Transverse colon (tissue), 4 donors: ENCODE data around the gene LPO. TPM values are rescaled to one million over a fixed set of nuclear protein-coding genes. Genes with fewer than 3 reads are reported as not detected.

Experiments
- DNase-seq: peaks from one replicate; pipeline ENCODE4 v3.0.0-alpha.2; 2019
- H3K27ac ChIP-seq, 4 donors: fragments of 200-600 bp; sonication (generic); 2 replicates each; pipeline ENCODE4 v1.5.1; 2016 to 2018; ENCODE audit warnings: inconsistent platforms in 4 of 4
- H3K27me3 ChIP-seq: fragments of 200-600 bp; sonication (generic); 2 replicates; pipeline ENCODE4 v1.5.1; 2017; ENCODE audit warnings: inconsistent platforms
- H3K36me3 ChIP-seq, 4 donors: fragments of 200-600 bp; sonication (generic); 2 replicates each; pipeline ENCODE4 v1.5.1; 2017 to 2019; ENCODE audit warnings: inconsistent platforms in 4 of 4
- H3K4me1 ChIP-seq, 4 donors: fragments of 200-600 bp; sonication (generic); 2 replicates each; pipeline ENCODE4 v1.5.1; 2017 to 2020; ENCODE audit warnings: inconsistent platforms in 4 of 4
- H3K4me3 ChIP-seq, 4 donors: fragments of 200-600 bp; sonication (generic); 1 replicate in 1 of 4; 2 replicates in 3 of 4; pipeline versions ENCODE4 v1.5.1 to v1.6.1; 2017 to 2019; ENCODE audit warnings: inconsistent platforms in 4 of 4
- H3K9me3 ChIP-seq, 2 donors: fragments of 200-600 bp; sonication (generic); 2 replicates each; pipeline ENCODE4 v1.5.1; 2017 to 2019; ENCODE audit warnings: inconsistent platforms in 2 of 2
- CTCF ChIP-seq, 5 experiments: fragments of 200-600 bp in 3 of 5; fragments of 450-650 bp in 2 of 5; sonication (generic) in 3 of 5; IDR thresholded peaks; 1 replicate in 2 of 5; 2 replicates in 3 of 5; pipeline ENCODE4 v1.5.1; 2016 to 2017; ENCODE audit warnings: antibody characterized with exemption in 5 of 5, inconsistent platforms in 3 of 5, mild to moderate bottlenecking in 2 of 5, moderate library complexity in 1 of 5
- EP300 ChIP-seq: sonication (generic); formaldehyde crosslinking; IDR thresholded peaks from one replicate; pipeline ENCODE4 v1.6.1; 2017; ENCODE audit warnings: antibody characterized with exemption, low read depth
- POLR2A ChIP-seq: fragments of 450-650 bp; IDR thresholded peaks from one replicate; pipeline ENCODE4 v1.6.1; 2016; ENCODE audit warnings: antibody characterized with exemption, mild to moderate bottlenecking, moderate library complexity
- POLR2AphosphoS5 ChIP-seq, 3 donors: sonication (generic); formaldehyde crosslinking; IDR thresholded peaks; one replicate each; pipeline ENCODE4 v1.6.1; 2016; ENCODE audit warnings: antibody characterized with exemption in 3 of 3
- WGBS, 2 donors: methylation state at CpG; one replicate each; pipeline ENCODE4 v1.1.5; 2018; ENCODE audit warnings: low coverage in 1 of 2; 5-methylcytosine and 5-hydroxymethylcytosine counted together
- in situ Hi-C, 4 donors: fragments of 200-750 bp; cut with MboI; loops; one replicate each; pipeline versions ENCODE4 v1.15.0 to v1.15.1; 2017; ENCODE audit warnings: low sequenced_read_pairs in 3 of 4, low pct_ligation_motif_present in 1 of 4, low pct_unique_long_range_greater_than_20kb in 1 of 4
- intact Hi-C: fragments of 100-400 bp; cut with DNase I; formaldehyde crosslinking; loops from one replicate; pipeline ENCODE4 v1.15.1; 2023; ENCODE audit warnings: low total_unique reads
- total RNA-seq, 4 donors: library from RNA; depleted of rRNA; stranded (reverse); fragments of >200 nt; gene quantifications; one replicate each; pipeline ENCODE4 v1.1.0, GENCODE V29; 2016

Gene LPO
- total RNA-seq, 4 donors from 2014 or later = not detected

- no peak overlapping the region for H3K27ac ChIP-seq
- H3K36me3 ChIP-seq = no peaks in the 10 kb centered on the region
- no peak for DNase-seq
- no peaks in the 10 kb centered on the region for H3K9me3 ChIP-seq
- 24% methylated on average over 4 of the region's 4 CpGs; no CpG with 5 or more reads in 1 of the 2 donors for WGBS, 2 donors
- intact Hi-C loops (no loop called here), in situ Hi-C loops (loop anchor here in 1 of 4 donors (25.0 kb wide), 1 partner anchor 105 kb away; the partner anchor contains the start of gene OR4D1)
- peaks cover 60% of the 10 kb centered on the region for H3K27me3 ChIP-seq
- no peak overlapping the region for H3K4me3 ChIP-seq
- TF ChIP-seq POLR2AphosphoS5 (IDR thresholded peaks at IDR 0.05) (no peak), EP300 (no peak), POLR2A (no peak), CTCF (IDR thresholded peaks at IDR 0.05) (no peak)
- H3K4me1 ChIP-seq = no peaks in the 10 kb centered on the region
Observed at GRCh38 chr17:58242171-58242784, 3.9 kb downstream of the LPO start.

GRCh38 chr17:58244963-58245362, 6.6 kb downstream of the LPO start:
- in situ Hi-C loops = loop anchor here in 1 of 4 donors (25.0 kb wide), 1 partner anchor 108 kb away; the partner anchor contains the start of gene OR4D1
- H3K27me3 ChIP-seq = peaks cover 58% of the 10 kb centered on the region

GRCh38 chr17:58245428-58246103, 7.2 kb downstream of the LPO start:
- DNase-seq = no peak
- intact Hi-C loops = no loop called here
- Histone ChIP-seq H3K4me3 (no peak overlapping the region), H3K4me1 (peaks cover 9 to 11% (median 10%) of the 10 kb centered on the region in 4 donors), H3K9me3 (no peaks in the 10 kb centered on the region), H3K27ac (no peak overlapping the region), H3K27me3 (peaks cover 52% of the 10 kb centered on the region), H3K36me3 (no peaks in the 10 kb centered on the region)
- 40 to 57% methylated on average over 1 to 10 of the region's 10 CpGs for WGBS, 2 donors
- in situ Hi-C loops = loop anchor here in 1 of 4 donors (25.0 kb wide), 1 partner anchor 108 kb away; the partner anchor contains the start of gene OR4D1
- no peak for TF ChIP-seq CTCF (IDR thresholded peaks at IDR 0.05)
- TF ChIP-seq POLR2AphosphoS5 (IDR thresholded peaks at IDR 0.05) = no peak
- no peak for TF ChIP-seq POLR2A
- no peak for TF ChIP-seq EP300

More at GRCh38 chr17:58244963-58245362, 6.6 kb downstream of the LPO start:
- no peak overlapping the region for H3K4me3 ChIP-seq
- H3K9me3 ChIP-seq = no peaks in the 10 kb centered on the region
- no peak for DNase-seq
- 77 to 97% methylated on average over 5 to 6 of the region's 6 CpGs for WGBS, 2 donors
- no peak for TF ChIP-seq EP300
- no peak for TF ChIP-seq POLR2A
- TF ChIP-seq CTCF (IDR thresholded peaks at IDR 0.05) = no peak
- no peak for TF ChIP-seq POLR2AphosphoS5 (IDR thresholded peaks at IDR 0.05)
- H3K4me1 ChIP-seq = peaks cover 9 to 10% (median 10%) of the 10 kb centered on the region in 4 donors
- H3K36me3 ChIP-seq = no peaks in the 10 kb centered on the region
- intact Hi-C loops = no loop called here
- no peak overlapping the region for H3K27ac ChIP-seq

GRCh38 chr17:58246104-58246740, 7.8 kb downstream of the LPO start:
- no peak for DNase-seq
- Histone ChIP-seq H3K36me3 (no peaks in the 10 kb centered on the region), H3K4me1 (peaks cover 9 to 11% (median 10%) of the 10 kb centered on the region in 4 donors), H3K27me3 (peaks cover 48% of the 10 kb centered on the region), H3K27ac (no peak overlapping the region), H3K4me3 (no peak overlapping the region), H3K9me3 (no peaks in the 10 kb centered on the region)
- in situ Hi-C loops (loop anchor here in 1 of 4 donors (25.0 kb wide), 1 partner anchor 109 kb away; the partner anchor contains the start of gene OR4D1), intact Hi-C loops (no loop called here)
- WGBS, 2 donors = 73 to 89% methylated on average over 7 to 13 of the region's 13 CpGs
- TF ChIP-seq POLR2AphosphoS5 (IDR thresholded peaks at IDR 0.05) = no peak
- TF ChIP-seq EP300 = no peak
- TF ChIP-seq CTCF (IDR thresholded peaks at IDR 0.05) = no peak
- no peak for TF ChIP-seq POLR2A
